Esophagus muscularis mucosa (tissue), 4 donors: ENCODE data around the gene ITPR2. TPM values are rescaled to one million over a fixed set of nuclear protein-coding genes. Genes with fewer than 3 reads are reported as not detected.
A peak's percentile ranks its signal among the peaks of the same experiment; 100 is the strongest.

Experiments
- DNase-seq: peaks from one replicate; pipeline ENCODE4 v3.0.0-alpha.2; 2017; ENCODE audit errors: extremely low spot score
- H3K27ac ChIP-seq, 4 donors: fragments of 200-600 bp; sonication (generic); replicated peaks in 1 of 4; 1 replicate in 3 of 4; 2 replicates in 1 of 4; pipeline ENCODE4 v1.5.1; 2016 to 2019; ENCODE audit warnings: mild to moderate bottlenecking in 1 of 4
- H3K27me3 ChIP-seq, 4 donors: fragments of 200-600 bp; sonication (generic); one replicate each; pipeline versions ENCODE4 v1.5.1 to v1.6.0; 2016 to 2019
- H3K36me3 ChIP-seq, 4 donors: fragments of 200-600 bp; sonication (generic); one replicate each; pipeline ENCODE4 v1.5.1; 2016 to 2019
- H3K4me1 ChIP-seq, 4 donors: fragments of 200-600 bp; sonication (generic); one replicate each; pipeline ENCODE4 v1.5.1; 2016 to 2019
- H3K4me3 ChIP-seq, 4 donors: fragments of 200-600 bp; sonication (generic); 1 replicate in 2 of 4; 2 replicates in 2 of 4; pipeline ENCODE4 v1.5.1; 2016 to 2019; ENCODE audit warnings: mild to moderate bottlenecking in 4 of 4, moderate library complexity in 1 of 4
- H3K9me3 ChIP-seq, 4 donors: fragments of 200-600 bp; sonication (generic); 1 replicate in 3 of 4; 2 replicates in 1 of 4; pipeline ENCODE4 v1.5.1; 2016 to 2019
- EP300 ChIP-seq: sonication (generic); formaldehyde crosslinking; IDR thresholded peaks from one replicate; pipeline ENCODE4 v1.6.1; 2017; ENCODE audit warnings: antibody characterized with exemption
- POLR2A ChIP-seq: fragments of 450-650 bp; IDR thresholded peaks from one replicate; pipeline ENCODE4 v1.6.1; 2017; ENCODE audit warnings: antibody characterized with exemption, moderate library complexity, mild to moderate bottlenecking, low read depth
- POLR2AphosphoS5 ChIP-seq, 2 donors: sonication (generic); formaldehyde crosslinking; IDR thresholded peaks; one replicate each; pipeline ENCODE4 v1.6.1; 2017; ENCODE audit warnings: antibody characterized with exemption in 2 of 2
- WGBS: methylation state at CpG from one replicate; pipeline ENCODE4 v1.1.5; 2018; 5-methylcytosine and 5-hydroxymethylcytosine counted together
- intact Hi-C: fragments of 100-400 bp; cut with DNase I; formaldehyde crosslinking; loops from one replicate; pipeline ENCODE4 v1.15.1; 2023
- total RNA-seq, 4 donors: library from RNA; depleted of rRNA; stranded (reverse); fragments of >200 nt; gene quantifications; one replicate each; pipeline versions ENCODE4 v1.1.0 to v1.2.1, GENCODE V29; 2016
- TF ChIP-seq, protein P1 (sequence below), 3 experiments: fragments of 200-600 bp in 2 of 3; fragments of 450-650 bp in 1 of 3; sonication (generic) in 2 of 3; IDR thresholded peaks; one replicate each; pipeline ENCODE4 v1.5.1; 2017 to 2019; ENCODE audit warnings: antibody characterized with exemption in 3 of 3, mild to moderate bottlenecking in 2 of 3, moderate library complexity in 1 of 3

Gene ITPR2
- total RNA-seq, 4 donors from 2014 or later: 23.7 to 26.6 (median 25.4) TPM

GRCh38 chr12:26726956-26727355 lies 106.0 kb downstream of the ITPR2 start:
- H3K27me3 ChIP-seq: no peaks in the 10 kb centered on the region
- no peak overlapping the region for H3K4me3 ChIP-seq
- H3K27ac ChIP-seq: no peak overlapping the region
- 36% methylated on average over 2 of the region's 2 CpGs for WGBS
- H3K4me1 ChIP-seq: peaks cover 18 to 36% (median 32%) of the 10 kb centered on the region in 4 donors
- no peaks in the 10 kb centered on the region for H3K9me3 ChIP-seq
- intact Hi-C loops: loop anchor here (10.0 kb wide), 1 partner anchor 108 kb away; the partner anchor contains the start of gene ITPR2
- H3K36me3 ChIP-seq: no peaks in the 10 kb centered on the region
- no peak for DNase-seq
- TF ChIP-seq EP300 (no peak), POLR2AphosphoS5 (IDR thresholded peaks at IDR 0.05) (no peak), POLR2A (no peak)
- TF ChIP-seq, protein P1, sequence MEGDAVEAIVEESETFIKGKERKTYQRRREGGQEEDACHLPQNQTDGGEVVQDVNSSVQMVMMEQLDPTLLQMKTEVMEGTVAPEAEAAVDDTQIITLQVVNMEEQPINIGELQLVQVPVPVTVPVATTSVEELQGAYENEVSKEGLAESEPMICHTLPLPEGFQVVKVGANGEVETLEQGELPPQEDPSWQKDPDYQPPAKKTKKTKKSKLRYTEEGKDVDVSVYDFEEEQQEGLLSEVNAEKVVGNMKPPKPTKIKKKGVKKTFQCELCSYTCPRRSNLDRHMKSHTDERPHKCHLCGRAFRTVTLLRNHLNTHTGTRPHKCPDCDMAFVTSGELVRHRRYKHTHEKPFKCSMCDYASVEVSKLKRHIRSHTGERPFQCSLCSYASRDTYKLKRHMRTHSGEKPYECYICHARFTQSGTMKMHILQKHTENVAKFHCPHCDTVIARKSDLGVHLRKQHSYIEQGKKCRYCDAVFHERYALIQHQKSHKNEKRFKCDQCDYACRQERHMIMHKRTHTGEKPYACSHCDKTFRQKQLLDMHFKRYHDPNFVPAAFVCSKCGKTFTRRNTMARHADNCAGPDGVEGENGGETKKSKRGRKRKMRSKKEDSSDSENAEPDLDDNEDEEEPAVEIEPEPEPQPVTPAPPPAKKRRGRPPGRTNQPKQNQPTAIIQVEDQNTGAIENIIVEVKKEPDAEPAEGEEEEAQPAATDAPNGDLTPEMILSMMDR (IDR thresholded peaks at IDR 0.05): no peak

- Histone ChIP-seq H3K27me3 (no peaks in the 10 kb centered on the region), H3K4me3 (no peak overlapping the region), H3K9me3 (no peaks in the 10 kb centered on the region), H3K27ac (no peak overlapping the region), H3K36me3 (no peaks in the 10 kb centered on the region), H3K4me1 (peaks cover 21 to 36% (median 31%) of the 10 kb centered on the region in 4 donors)
- no peak for DNase-seq
- intact Hi-C loops: loop anchor here (10.0 kb wide), 1 partner anchor 109 kb away; the partner anchor contains the start of gene ITPR2
- TF ChIP-seq, protein P1 (IDR thresholded peaks at IDR 0.05): no peak
- TF ChIP-seq POLR2AphosphoS5 (IDR thresholded peaks at IDR 0.05) (no peak), POLR2A (no peak), EP300 (no peak)
- WGBS: 94% methylated on average over 2 of the region's 2 CpGs
These were observed 107.6 kb downstream of the ITPR2 start for GRCh38 chr12:26725276-26725916.

GRCh38 chr12:26724309-26724702 lies 108.7 kb downstream of the ITPR2 start:
- peak overlapping the region in 1 of 4 donors; percentile 5 for H3K4me3 ChIP-seq
- no peaks in the 10 kb centered on the region for H3K27me3 ChIP-seq
- intact Hi-C loops: loop anchor here (10.0 kb wide), 1 partner anchor 110 kb away; the partner anchor contains the start of gene ITPR2
- peak overlapping the region; percentile 40 to 66 (median 60) for H3K27ac ChIP-seq
- peaks cover 21 to 36% (median 29%) of the 10 kb centered on the region in 4 donors for H3K4me1 ChIP-seq
- no peaks in the 10 kb centered on the region for H3K9me3 ChIP-seq
- H3K36me3 ChIP-seq: no peaks in the 10 kb centered on the region
- DNase-seq: no peak
- WGBS: 45% methylated on average over 4 of the region's 4 CpGs
- TF ChIP-seq, protein P1 (IDR thresholded peaks at IDR 0.05): no peak
- no peak for TF ChIP-seq EP300

GRCh38 chr12:26723379-26724308 lies 109.3 kb downstream of the ITPR2 start:
- no peak for TF ChIP-seq EP300
- no peak for TF ChIP-seq POLR2A
- TF ChIP-seq, protein P1 (IDR thresholded peaks at IDR 0.05): no peak
- TF ChIP-seq POLR2AphosphoS5 (IDR thresholded peaks at IDR 0.05): no peak
- H3K4me3 ChIP-seq: peak overlapping the region in 2 of 4 donors; percentile 5 to 7
- DNase-seq: no peak
- 43% methylated on average over 8 of the region's 8 CpGs for WGBS
- H3K36me3 ChIP-seq: no peaks in the 10 kb centered on the region
- peak overlapping the region; percentile 40 to 66 (median 60) for H3K27ac ChIP-seq
- H3K27me3 ChIP-seq: no peaks in the 10 kb centered on the region
- no peaks in the 10 kb centered on the region for H3K9me3 ChIP-seq
- H3K4me1 ChIP-seq: peaks cover 21 to 36% (median 29%) of the 10 kb centered on the region in 4 donors
- intact Hi-C loops: loop anchor here (10.0 kb wide), 1 partner anchor 111 kb away; the partner anchor contains the start of gene ITPR2
